ENCODE results near the gene RBM17.

DNA sequence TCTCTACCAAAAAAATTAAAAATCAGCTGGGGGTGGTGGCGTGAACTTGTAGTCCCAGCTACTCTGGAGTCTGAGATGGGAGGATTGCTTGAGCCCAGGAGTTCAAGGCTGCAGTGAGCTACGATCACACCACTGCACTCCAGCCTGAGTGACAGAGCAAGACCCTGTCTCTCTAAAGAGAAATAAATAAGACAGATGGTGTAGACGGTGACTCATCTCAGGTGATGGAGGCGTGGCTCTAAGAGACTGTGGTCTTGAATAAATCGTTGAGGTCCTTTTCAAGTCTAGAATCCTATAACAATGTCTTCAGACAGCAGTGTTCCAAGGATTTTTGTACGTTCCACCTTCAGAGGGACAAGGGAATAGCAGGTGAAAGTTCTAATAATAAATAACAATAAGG lies 60.1 kb downstream of the RBM17 start:
- TF ChIP-seq, protein P1, sequence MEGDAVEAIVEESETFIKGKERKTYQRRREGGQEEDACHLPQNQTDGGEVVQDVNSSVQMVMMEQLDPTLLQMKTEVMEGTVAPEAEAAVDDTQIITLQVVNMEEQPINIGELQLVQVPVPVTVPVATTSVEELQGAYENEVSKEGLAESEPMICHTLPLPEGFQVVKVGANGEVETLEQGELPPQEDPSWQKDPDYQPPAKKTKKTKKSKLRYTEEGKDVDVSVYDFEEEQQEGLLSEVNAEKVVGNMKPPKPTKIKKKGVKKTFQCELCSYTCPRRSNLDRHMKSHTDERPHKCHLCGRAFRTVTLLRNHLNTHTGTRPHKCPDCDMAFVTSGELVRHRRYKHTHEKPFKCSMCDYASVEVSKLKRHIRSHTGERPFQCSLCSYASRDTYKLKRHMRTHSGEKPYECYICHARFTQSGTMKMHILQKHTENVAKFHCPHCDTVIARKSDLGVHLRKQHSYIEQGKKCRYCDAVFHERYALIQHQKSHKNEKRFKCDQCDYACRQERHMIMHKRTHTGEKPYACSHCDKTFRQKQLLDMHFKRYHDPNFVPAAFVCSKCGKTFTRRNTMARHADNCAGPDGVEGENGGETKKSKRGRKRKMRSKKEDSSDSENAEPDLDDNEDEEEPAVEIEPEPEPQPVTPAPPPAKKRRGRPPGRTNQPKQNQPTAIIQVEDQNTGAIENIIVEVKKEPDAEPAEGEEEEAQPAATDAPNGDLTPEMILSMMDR (IDR thresholded peaks at IDR 0.05), result no peak
- TF ChIP-seq POLR2A (IDR thresholded peaks at IDR 0.05), result no peak
